Neural cell (in vitro differentiated cells): Measurements from ENCODE around the gene TMPRSS12.

ENCODE experiments used
- TF ChIP-seq, protein P1 (sequence below): fragments of 450-650 bp; IDR thresholded peaks from 2 replicates; pipeline ENCODE4 v1.5.1; 2014; ENCODE audit warnings: antibody characterized with exemption, mild to moderate bottlenecking, moderate library complexity; ENCODE audit not compliant: poor library complexity, severe bottlenecking
- TF ChIP-seq, protein P2 (sequence below): IDR thresholded peaks from 2 replicates; pipeline ENCODE4 v1.6.1; 2012; ENCODE audit warnings: borderline replicate concordance

DNA sequence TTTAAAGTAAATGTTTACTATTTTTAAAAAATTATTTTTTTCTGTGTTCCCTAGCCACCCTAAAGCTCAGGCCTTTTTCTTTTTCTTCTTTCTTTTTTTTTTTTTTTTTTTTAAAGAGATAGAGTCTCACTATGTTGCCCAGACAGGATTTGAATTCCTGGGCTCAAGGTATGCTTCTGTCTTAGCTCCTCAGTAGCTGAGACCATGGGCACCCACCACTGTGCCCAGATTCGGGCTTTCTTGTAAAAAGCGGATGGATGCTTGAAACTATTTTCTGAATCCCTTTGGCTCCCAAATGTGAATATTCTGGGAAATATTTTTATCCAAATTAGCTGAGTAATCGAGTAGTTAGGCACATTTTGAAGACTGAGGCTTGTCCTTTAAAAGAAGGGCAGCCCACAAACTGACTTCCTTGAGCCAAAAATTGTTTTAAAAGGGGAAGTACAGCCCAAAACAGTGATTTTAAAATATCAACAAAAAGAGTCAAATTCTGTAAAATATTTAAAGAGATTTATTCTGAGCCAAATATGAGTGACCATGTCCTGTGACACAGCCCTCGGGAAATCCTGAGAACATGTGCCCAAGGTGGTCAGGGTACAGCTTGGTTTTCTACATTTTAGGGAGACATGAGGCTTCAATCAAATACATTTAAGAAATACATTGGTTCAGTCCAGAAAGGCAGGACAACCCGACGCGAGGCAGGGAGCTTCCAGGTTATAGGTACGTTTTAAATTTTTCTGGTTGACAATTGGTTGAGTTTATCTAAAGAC lies 80.8 kb downstream of the TMPRSS12 start:
- TF ChIP-seq, protein P1, sequence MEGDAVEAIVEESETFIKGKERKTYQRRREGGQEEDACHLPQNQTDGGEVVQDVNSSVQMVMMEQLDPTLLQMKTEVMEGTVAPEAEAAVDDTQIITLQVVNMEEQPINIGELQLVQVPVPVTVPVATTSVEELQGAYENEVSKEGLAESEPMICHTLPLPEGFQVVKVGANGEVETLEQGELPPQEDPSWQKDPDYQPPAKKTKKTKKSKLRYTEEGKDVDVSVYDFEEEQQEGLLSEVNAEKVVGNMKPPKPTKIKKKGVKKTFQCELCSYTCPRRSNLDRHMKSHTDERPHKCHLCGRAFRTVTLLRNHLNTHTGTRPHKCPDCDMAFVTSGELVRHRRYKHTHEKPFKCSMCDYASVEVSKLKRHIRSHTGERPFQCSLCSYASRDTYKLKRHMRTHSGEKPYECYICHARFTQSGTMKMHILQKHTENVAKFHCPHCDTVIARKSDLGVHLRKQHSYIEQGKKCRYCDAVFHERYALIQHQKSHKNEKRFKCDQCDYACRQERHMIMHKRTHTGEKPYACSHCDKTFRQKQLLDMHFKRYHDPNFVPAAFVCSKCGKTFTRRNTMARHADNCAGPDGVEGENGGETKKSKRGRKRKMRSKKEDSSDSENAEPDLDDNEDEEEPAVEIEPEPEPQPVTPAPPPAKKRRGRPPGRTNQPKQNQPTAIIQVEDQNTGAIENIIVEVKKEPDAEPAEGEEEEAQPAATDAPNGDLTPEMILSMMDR, result no peak
- TF ChIP-seq, protein P2, sequence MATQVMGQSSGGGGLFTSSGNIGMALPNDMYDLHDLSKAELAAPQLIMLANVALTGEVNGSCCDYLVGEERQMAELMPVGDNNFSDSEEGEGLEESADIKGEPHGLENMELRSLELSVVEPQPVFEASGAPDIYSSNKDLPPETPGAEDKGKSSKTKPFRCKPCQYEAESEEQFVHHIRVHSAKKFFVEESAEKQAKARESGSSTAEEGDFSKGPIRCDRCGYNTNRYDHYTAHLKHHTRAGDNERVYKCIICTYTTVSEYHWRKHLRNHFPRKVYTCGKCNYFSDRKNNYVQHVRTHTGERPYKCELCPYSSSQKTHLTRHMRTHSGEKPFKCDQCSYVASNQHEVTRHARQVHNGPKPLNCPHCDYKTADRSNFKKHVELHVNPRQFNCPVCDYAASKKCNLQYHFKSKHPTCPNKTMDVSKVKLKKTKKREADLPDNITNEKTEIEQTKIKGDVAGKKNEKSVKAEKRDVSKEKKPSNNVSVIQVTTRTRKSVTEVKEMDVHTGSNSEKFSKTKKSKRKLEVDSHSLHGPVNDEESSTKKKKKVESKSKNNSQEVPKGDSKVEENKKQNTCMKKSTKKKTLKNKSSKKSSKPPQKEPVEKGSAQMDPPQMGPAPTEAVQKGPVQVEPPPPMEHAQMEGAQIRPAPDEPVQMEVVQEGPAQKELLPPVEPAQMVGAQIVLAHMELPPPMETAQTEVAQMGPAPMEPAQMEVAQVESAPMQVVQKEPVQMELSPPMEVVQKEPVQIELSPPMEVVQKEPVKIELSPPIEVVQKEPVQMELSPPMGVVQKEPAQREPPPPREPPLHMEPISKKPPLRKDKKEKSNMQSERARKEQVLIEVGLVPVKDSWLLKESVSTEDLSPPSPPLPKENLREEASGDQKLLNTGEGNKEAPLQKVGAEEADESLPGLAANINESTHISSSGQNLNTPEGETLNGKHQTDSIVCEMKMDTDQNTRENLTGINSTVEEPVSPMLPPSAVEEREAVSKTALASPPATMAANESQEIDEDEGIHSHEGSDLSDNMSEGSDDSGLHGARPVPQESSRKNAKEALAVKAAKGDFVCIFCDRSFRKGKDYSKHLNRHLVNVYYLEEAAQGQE, result no peak
